Cerebellar cortex (tissue), 1 donor: ENCODE measurements around the gene LPP.

Source experiments
- DNase-seq: peaks from one replicate; pipeline ENCODE4 v3.0.0-alpha.2; 2015; ENCODE audit warnings: low spot score

Gene LPP

GRCh38 chr3:188827103-188827502 lies 673.1 kb downstream of the LPP start:
- DNase-seq = no peak

- DNase-seq = no peak
Observed at GRCh38 chr3:188827576-188827975, 673.6 kb downstream of the LPP start.

GRCh38 chr3:188829130-188829529 lies 675.2 kb downstream of the LPP start:
- DNase-seq = no peak

GRCh38 chr3:188829576-188829975 lies 675.6 kb downstream of the LPP start:
- DNase-seq = no peak

GRCh38 chr3:188830893-188831292 lies 676.9 kb downstream of the LPP start:
- no peak for DNase-seq

GRCh38 chr3:188832146-188832545 lies 678.2 kb downstream of the LPP start:
- no peak for DNase-seq

- no peak for DNase-seq
Observed at GRCh38 chr3:188832961-188833721, 679.2 kb downstream of the LPP start.

- no peak for DNase-seq
Observed at GRCh38 chr3:188834349-188834748, 680.4 kb downstream of the LPP start.

GRCh38 chr3:188839187-188839695 lies 685.3 kb downstream of the LPP start:
- DNase-seq = no peak

GRCh38 chr3:188840290-188840689 lies 686.3 kb downstream of the LPP start:
- no peak for DNase-seq

- no peak for DNase-seq
Observed at GRCh38 chr3:188841906-188842305, 687.9 kb downstream of the LPP start.

- DNase-seq = no peak
Observed at GRCh38 chr3:188842639-188843038, 688.7 kb downstream of the LPP start.

GRCh38 chr3:188844096-188844495 lies 690.1 kb downstream of the LPP start:
- no peak for DNase-seq

- DNase-seq = no peak
Observed at GRCh38 chr3:188845514-188845913, 691.6 kb downstream of the LPP start.

- DNase-seq = no peak
Observed at GRCh38 chr3:188848947-188849346, 695.0 kb downstream of the LPP start.

- no peak for DNase-seq
Observed at GRCh38 chr3:188853856-188854771, 700.2 kb downstream of the LPP start.

- DNase-seq = no peak
Observed at GRCh38 chr3:188854772-188855149, 700.8 kb downstream of the LPP start.

GRCh38 chr3:188855675-188856074 lies 701.7 kb downstream of the LPP start:
- no peak for DNase-seq

GRCh38 chr3:188860147-188860546 lies 706.2 kb downstream of the LPP start:
- DNase-seq = no peak

- no peak for DNase-seq
Observed at GRCh38 chr3:188861842-188862744, 708.1 kb downstream of the LPP start.

- DNase-seq = no peak
Observed at GRCh38 chr3:188863999-188864406, 710.0 kb downstream of the LPP start.

- DNase-seq = no peak
Observed at GRCh38 chr3:188867691-188868265, 713.8 kb downstream of the LPP start.
